ENCODE measurements around the gene ITPRID1.
A peak's percentile ranks its signal among the peaks of the same experiment; 100 is the strongest.

GRCh38 chr7:31488562-31489203 lies 25.2 kb upstream of the ITPRID1 start:
- no peak for TF ChIP-seq EZH2 (IDR thresholded peaks at IDR 0.05; ENCODE audit: low read length)
- TF ChIP-seq, protein P1, sequence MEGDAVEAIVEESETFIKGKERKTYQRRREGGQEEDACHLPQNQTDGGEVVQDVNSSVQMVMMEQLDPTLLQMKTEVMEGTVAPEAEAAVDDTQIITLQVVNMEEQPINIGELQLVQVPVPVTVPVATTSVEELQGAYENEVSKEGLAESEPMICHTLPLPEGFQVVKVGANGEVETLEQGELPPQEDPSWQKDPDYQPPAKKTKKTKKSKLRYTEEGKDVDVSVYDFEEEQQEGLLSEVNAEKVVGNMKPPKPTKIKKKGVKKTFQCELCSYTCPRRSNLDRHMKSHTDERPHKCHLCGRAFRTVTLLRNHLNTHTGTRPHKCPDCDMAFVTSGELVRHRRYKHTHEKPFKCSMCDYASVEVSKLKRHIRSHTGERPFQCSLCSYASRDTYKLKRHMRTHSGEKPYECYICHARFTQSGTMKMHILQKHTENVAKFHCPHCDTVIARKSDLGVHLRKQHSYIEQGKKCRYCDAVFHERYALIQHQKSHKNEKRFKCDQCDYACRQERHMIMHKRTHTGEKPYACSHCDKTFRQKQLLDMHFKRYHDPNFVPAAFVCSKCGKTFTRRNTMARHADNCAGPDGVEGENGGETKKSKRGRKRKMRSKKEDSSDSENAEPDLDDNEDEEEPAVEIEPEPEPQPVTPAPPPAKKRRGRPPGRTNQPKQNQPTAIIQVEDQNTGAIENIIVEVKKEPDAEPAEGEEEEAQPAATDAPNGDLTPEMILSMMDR (optimal IDR thresholded peaks at IDR 0.05 in 1 of 3, IDR thresholded peaks at IDR 0.05 in 1 of 3, conservative IDR thresholded peaks at IDR 0.05 in 1 of 3; ENCODE audit: extremely low read depth in 1 of 3, insufficient read depth in 2 of 3, low read length in 3 of 3), result peak; percentile 82 to 86 (median 85)

Measured in keratinocyte (primary cell).